HG02852 (cell line): ENCODE measurements around the gene ALPK3.

Experiments used
- ATAC-seq: cut with Tn5 transposase; IDR thresholded peaks from one replicate; pipeline ENCODE4 v1.9.1; 2021; ENCODE audit warnings: mild to moderate bottlenecking, moderate library complexity; ENCODE audit not compliant: unreplicated experiment

Gene ALPK3, protein sequence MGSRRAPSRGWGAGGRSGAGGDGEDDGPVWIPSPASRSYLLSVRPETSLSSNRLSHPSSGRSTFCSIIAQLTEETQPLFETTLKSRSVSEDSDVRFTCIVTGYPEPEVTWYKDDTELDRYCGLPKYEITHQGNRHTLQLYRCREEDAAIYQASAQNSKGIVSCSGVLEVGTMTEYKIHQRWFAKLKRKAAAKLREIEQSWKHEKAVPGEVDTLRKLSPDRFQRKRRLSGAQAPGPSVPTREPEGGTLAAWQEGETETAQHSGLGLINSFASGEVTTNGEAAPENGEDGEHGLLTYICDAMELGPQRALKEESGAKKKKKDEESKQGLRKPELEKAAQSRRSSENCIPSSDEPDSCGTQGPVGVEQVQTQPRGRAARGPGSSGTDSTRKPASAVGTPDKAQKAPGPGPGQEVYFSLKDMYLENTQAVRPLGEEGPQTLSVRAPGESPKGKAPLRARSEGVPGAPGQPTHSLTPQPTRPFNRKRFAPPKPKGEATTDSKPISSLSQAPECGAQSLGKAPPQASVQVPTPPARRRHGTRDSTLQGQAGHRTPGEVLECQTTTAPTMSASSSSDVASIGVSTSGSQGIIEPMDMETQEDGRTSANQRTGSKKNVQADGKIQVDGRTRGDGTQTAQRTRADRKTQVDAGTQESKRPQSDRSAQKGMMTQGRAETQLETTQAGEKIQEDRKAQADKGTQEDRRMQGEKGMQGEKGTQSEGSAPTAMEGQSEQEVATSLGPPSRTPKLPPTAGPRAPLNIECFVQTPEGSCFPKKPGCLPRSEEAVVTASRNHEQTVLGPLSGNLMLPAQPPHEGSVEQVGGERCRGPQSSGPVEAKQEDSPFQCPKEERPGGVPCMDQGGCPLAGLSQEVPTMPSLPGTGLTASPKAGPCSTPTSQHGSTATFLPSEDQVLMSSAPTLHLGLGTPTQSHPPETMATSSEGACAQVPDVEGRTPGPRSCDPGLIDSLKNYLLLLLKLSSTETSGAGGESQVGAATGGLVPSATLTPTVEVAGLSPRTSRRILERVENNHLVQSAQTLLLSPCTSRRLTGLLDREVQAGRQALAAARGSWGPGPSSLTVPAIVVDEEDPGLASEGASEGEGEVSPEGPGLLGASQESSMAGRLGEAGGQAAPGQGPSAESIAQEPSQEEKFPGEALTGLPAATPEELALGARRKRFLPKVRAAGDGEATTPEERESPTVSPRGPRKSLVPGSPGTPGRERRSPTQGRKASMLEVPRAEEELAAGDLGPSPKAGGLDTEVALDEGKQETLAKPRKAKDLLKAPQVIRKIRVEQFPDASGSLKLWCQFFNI (N-terminal part only)

DNA sequence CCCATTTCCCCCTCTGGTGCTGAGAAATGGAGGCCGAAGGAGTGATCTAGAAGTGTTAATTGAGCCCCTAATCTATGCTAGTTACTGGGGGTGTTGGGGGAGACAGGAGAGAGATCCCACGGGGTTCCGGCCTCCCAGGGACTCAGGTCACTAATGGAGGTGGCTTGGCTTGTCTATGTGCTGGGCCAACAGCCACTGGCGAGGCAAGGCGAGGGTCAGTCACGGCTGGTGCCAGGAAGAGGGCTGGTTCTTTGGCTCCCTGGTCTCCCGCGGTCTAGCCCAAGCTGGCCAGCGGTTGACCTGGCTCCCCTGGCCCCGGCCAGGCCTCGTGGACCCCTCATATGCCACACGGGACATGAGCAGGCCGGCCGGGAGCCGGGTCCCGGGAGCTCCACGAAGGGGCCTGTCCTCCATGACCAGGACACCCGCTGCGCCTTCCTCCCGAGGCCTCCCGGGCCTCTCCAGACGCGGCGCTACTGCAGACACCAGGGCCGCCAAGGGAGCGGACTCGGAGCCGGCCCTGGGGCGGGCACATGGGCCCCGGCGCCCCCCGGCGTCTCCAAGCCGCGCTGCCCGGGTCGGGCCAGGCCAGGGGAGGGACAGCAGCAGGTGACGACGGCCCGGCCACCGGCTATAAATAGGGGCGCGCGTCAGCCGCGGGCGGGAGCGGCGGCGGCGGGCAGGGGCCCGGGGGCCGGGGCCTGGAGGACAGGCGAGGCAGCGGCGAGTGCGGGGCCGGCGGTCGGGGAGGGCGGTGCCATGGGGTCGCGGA lies at the start of gene ALPK3:
Gene ALPK3, plus strand, starts transcription at position 663 of the 772 bp plus-strand sequence. Its CDS starts 97 bp downstream, at position 760.
- ATAC-seq, result no peak

DNA sequence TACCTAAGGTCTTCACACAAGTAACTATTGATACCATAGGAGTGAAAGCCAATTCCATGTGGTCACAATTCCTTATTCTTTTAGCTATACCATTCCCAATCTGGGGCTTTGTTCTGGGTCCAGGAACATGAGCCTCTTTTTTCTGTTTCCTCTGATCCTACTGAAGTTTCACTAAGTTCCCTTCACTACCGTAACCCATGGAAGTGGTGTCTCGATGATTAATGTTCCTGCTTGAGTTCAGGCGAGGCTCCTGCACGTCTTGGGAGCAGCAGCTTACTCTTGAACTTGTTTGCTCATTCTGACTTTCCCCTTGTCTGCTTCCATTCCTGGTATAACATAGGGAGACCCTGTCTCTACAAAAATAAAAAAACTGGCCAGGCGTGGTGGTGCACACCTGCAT lies 45.1 kb upstream of the ALPK3 start:
- no peak for ATAC-seq

DNA sequence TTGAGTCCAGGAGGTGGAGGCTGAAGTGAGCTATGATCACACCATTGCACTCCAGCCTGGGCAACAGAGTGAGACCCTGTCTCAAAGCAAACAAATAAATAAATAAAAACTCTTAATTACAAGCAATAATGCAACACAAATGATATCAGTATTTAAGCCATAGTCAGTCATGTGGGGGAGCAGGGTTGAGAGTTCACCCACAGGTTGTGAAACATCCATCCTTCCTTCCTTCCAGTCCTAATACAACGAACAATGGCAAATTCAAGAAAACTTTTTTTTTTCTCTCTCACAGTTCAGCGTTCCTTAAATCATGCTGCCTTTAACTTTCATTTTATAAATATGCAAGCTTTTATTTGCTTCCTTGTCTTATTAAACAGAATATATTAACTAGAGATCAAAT lies 44.7 kb upstream of the ALPK3 start:
- ATAC-seq, result no peak

DNA sequence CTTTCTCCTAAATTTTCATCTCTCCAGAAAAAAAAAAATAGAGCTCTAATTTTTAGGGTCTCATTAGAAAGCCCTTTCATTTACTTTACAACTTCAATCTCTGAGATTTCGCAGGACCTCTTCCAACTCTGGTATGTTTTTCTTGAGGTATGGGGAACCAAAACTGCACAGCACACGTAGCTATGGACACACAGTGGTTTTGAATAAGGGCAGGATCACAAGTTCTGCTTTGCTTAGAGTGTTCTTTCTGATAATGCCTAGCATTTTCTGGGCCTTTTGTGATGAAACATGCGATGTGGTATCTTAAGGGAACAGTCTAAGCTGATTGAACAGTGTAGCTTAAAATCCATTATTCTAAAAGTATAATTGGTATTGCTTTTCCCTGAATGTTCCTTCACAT lies 43.4 kb upstream of the ALPK3 start:
- ATAC-seq, result no peak

DNA sequence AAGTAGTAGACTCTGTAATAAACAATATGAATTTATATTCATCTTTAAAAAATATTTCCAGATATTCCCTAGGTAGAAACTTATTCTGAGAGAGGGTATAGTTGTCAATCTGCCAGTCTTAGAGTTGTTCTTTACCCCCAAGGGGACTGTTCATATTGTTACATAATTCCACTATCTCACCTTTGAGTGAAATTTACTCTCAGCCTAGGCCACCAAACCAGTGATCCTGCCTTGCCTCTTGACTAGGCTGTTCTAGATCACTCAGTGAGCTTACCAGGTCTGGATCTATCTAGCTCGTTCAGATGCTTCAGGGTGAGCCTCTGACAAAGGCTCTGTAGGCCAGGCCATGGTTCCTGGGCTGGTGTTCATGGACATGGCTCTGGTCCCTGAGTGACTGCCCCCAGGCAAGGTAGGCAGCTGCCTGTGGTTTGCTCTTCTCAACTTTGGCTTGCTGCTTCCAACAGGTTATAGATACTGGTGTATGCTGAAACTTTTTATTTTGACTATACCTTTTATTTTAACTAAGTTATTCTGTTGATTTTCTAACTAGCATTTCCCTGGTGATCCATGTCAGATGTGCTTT lies 41.2 kb upstream of the ALPK3 start:
- no peak for ATAC-seq

DNA sequence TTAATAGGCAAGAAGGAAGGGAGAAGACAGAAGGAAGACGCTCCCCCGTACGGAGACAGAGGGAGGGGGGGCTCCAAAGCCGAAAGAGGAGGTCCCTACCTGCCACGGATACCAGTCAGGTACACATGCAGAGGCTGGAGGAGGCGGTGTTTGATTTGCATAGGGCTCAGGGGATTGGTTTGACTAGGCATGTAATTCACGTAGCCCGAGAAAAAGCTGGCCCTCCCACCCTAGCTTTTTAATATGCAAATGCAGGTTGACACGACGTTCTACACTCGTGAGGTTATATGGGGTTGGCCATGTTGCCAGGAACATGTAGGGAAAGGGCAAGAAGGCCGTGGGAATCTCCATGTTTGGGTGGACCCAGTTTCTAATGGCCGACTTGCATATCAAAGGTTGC lies 39.0 kb upstream of the ALPK3 start:
- no peak for ATAC-seq

DNA sequence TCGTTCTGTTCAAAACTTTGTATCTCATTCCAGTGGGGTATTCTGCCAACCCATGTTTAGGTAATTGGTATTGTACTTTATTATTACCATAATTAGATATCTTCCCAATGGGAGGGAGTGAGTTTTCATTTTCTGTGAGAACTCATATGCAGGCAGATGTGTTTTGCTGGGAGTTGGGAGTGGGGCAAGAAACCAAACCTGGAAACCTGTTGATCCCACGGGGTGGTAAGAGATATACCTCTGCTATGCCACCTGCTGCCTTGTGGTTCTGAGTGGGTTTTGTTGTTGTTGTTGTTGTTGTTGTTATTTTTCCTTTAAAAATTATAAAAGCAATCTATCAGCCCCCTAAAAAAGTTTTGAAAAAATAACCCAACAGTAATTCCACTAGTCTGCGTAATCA lies 36.7 kb upstream of the ALPK3 start:
- ATAC-seq, result no peak

DNA sequence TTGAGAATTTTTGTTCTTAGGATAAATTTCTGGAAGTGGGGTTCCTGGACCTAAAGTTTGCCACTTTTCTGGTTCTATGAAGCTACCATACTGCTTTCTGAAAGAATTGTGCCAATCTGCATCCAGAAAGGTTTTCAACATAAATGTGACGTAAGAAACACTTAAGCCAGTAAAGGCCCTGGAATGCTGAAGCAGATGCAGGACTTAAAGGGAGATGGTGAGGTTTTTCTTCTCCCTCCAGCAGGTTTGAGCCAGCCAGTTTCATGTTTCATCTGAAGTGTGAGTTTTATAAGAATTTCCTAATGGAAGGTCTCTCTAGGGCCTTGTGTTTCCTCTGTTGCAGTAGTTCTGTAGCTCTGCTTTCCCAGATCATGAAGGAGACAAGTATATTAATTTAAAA lies 35.7 kb upstream of the ALPK3 start:
- no peak for ATAC-seq

DNA sequence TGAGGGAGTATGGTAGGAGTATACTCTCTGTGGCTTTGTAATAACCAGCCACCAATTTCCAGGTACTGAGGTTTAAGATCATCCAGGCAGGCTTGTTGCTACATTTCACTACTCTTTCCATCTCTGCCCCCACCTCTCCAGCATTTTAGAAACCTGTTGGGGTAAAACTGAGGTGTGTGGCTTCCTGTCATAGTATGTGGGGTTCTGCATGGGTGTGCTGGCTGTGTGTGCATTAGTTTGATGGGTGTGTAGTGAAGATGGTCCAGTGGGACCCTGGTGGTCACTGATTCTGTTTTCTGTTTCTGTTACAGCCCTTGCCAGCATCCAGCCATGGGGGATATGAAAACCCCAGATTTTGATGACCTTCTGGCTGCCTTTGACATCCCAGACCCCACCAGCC lies 34.8 kb upstream of the ALPK3 start:
- ATAC-seq, result no peak

DNA sequence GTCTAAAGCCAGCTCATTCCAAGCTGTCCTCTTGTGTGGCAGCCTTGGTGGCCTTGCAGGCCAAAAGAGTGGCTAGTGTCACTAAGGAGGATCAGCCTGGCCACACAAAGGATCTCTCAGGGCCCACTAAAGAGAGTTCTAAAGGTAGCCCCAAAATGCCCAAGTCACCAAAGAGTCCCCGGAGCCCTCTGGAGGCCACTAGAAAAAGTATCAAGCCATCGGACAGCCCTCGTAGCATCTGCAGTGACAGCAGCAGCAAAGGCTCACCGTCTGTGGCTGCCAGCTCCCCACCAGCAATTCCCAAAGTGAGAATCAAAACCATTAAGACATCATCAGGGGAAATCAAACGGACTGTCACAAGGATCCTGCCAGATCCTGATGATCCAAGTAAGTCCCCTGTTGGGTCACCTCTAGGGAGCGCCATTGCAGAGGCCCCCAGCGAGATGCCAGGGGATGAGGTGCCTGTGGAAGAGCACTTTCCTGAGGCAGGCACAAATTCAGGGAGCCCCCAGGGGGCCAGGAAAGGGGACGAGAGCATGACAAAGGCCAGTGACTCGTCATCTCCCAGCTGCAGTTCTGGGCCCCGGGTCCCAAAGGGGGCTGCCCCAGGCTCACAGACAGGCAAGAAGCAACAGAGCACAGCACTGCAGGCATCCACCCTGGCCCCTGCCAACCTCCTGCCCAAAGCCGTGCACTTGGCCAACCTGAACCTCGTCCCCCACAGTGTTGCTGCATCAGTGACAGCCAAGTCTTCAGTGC lies 33.5 kb upstream of the ALPK3 start:
- no peak for ATAC-seq

DNA sequence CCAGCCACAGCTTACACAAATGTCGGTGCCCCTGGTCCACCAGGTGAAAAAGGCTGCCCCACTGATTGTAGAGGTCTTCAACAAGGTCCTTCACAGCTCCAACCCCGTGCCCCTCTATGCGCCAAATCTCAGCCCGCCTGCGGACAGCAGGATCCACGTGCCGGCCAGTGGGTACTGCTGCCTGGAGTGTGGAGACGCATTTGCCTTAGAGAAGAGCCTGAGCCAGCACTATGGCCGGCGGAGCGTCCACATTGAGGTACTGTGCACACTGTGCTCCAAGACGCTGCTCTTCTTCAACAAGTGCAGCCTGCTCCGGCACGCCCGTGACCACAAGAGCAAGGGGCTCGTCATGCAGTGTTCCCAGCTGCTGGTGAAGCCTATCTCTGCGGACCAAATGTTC lies 32.9 kb upstream of the ALPK3 start:
- ATAC-seq, result no peak

DNA sequence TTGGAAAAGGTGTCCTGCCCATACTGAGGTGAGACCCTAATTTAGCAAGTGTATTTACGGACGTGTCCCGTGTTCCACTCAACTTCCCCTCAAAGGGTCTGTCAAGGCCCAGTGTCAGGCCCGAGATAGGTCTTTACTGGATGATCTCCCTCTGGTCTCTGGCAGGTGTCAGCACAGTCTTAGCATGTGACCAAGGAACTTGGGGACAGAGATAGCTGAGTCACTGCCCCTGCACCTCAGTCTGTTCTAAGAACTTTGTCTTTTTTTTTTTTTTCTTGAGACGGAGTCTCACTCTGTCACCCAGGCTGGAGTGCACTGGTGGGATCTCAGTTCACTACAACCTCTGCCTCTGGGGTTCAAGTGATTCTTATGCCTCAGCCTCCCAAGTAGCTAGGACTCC lies 32.1 kb upstream of the ALPK3 start:
- ATAC-seq, result no peak

DNA sequence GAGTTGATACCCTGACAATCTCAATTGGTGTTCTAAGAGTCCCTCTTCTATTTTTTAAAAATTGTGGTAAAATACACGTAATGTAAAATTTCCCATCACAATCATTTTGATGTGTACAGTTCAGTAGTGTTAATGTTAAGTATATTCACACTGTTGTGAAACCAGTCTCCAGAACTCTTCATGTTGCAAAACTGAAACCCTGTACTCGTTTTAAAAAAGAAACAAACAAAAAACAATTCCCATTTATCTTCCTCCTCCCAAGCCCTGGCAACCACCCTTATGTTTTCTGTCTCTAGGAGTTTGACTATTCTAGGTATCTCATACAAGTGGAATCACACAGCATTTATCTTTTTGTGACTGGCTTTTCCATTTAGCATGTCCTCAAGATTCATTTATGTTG lies 28.7 kb upstream of the ALPK3 start:
- no peak for ATAC-seq

DNA sequence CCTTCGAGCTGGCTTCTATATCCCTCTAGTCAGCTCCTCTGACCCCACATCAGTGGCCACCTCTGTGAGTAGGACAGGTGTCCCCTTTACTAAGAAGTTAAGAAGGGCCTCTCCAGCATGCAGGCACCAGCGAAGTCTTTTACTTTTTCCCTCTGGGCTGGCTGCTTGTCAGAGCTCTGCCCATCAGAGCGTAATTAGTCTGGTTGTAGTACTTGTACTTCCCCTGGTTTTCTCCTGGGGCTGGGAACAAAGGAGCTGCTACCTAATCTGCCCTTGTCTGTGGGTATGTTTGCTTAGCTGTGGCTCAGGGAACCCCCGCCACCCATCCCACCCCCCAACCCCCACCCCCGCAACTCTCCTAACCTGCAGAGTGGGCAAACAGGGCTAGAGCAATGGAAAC lies 27.4 kb upstream of the ALPK3 start:
- ATAC-seq, result no peak

DNA sequence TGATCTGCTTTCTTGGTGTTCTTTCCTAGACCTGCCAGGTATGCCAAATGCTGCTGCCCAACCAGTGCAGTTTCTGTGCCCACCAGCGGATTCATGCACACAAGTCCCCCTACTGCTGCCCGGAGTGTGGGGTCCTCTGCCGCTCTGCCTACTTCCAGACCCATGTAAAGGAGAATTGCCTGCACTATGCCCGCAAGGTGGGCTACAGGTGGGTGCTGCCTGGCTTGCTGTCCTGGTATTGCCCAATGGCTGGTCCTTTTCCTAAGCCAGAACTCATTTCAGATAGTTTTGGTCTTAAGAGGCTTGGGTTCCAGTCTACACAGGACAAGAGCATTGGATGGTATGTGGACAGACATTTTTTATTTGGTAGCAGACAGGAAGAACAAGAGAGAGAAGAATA lies 26.5 kb upstream of the ALPK3 start:
- ATAC-seq, result no peak

DNA sequence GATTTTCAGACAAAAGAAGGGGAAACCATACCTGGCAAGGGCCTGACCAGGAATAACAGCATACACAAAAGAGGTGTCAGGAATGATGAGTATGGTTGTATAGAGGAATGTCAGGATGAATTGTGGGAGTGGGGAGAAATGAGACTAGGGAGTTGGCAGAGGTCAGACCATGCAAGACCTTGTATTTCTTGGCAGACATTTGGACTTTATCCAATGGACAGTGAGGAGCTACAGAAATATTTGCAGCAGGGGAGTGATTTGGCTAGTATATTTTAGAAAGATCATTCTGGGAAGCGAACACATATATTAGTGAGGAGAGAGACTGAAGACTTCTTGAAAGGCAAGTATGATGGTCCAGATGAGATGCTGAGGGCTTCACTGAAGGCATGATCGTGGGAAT lies 25.4 kb upstream of the ALPK3 start:
- no peak for ATAC-seq

DNA sequence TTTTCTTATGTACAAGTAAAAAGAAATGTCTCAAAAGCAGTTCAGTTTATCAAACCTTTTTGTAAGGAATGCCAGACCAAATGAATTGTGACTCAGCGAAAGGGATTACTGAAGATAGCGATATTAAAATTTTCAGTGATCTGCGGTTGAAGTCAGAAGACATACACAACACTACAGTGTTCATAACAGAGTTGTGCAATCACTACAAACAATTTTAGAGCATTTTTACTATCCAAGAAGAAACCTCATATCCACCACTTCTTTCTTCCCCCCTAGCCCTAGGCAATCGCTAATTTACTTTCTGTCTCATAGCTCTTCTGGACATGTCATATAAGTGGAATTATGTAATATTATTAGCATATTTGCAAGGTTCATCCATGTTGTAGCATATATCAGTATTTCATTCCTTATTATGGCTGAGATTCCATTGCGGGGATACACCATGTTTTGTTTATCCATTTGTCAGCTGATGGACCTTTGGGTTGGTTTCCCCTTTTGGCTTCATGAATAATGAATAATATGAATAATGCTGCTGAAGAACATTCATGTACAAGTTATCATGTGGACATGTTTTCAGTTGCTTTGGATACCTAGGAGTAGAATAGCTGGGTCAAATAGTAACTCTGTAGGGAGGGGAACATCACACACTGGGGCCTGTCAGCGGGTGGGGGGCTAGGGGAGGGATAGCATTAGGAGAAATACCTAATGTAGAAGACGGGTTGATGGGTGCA lies 23.6 kb upstream of the ALPK3 start:
- no peak for ATAC-seq

DNA sequence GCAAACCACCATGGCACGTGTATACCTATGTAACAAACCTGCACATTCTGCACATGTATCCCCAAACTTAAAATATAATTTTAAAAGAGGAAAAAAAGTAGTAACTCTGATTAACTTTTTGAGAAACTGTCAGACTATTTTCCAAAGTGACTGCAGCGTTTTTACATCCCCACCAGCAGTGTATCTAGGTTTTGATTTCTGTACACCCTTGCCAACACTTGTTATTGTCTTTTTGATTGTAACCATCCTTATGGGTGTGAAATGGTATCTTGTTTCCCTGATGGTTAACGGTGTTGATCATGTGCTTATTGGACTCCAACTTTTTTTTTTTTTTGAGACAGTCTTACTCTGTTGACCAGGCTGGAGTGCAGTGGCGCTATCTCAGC lies 23.0 kb upstream of the ALPK3 start:
- no peak for ATAC-seq

DNA sequence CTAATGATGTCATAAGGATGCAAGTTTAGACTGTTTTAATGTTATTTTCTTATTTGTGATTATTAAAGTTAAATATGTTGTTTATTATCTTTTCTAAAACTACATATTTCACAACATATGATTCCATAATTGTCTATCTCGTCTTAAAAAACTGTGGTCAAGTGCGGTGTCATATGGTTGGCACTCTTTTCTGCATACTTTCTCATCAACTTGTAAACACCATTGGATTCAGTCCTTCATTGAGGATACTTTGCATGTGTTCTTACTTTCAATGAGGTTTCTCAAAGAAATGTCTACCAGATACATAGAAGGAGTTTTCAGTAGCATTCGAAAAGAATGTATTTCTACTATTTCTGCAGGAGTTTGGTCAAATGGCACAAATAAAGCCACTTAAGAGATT lies 22.0 kb upstream of the ALPK3 start:
- no peak for ATAC-seq
